Measurements from ENCODE around the gene ALAS2. TPM values are rescaled to one million over a fixed set of nuclear protein-coding genes. Genes with fewer than 3 reads are reported as not detected.

Gene ALAS2
- total and polyA plus RNA-seq, 2 of the 8 experiments (the other 6 are each of a cell fraction or from before 2014, with no cell fraction given), result 0.27 to 0.32 TPM

- FAIRE-seq (no peak), DNase-seq (ENCODE audit: low read depth in 1 of 2, low spot score in 2 of 2) (no peak)
- Histone ChIP-seq H3K23ac (ENCODE audit: insufficient read length) (no peak overlapping the region), H2BK120ac (replicated peaks; ENCODE audit: low read depth, low read length) (no peak overlapping the region), H2BK20ac (ENCODE audit: low read length) (no peak overlapping the region), H4K8ac (ENCODE audit: extremely low read depth, insufficient read depth, low read length) (no peak overlapping the region), H3K4me2 (ENCODE audit: insufficient read depth in 1 of 2, low read depth in 2 of 2, low read length in 2 of 2) (no peak overlapping the region), H2AK5ac (ENCODE audit: low read depth, low read length) (no peak overlapping the region), H3K14ac (ENCODE audit: insufficient read length) (no peak overlapping the region), H3K4me3 (ENCODE audit: extremely low read depth in 1 of 4, insufficient read depth in 2 of 4, low read depth in 3 of 4, low read length in 4 of 4) (no peak overlapping the region), H3K27ac (ENCODE audit: low read depth, low read length) (no peak overlapping the region), H4K5ac (ENCODE audit: insufficient read length, low read depth, low read length) (no peak overlapping the region), H2BK15ac (ENCODE audit: low read length) (no peak overlapping the region), H3K79me2 (ENCODE audit: control insufficient read depth in 1 of 2, insufficient read depth in 2 of 2, low read length in 2 of 2) (no peaks in the 10 kb centered on the region), H2BK12ac (ENCODE audit: low read depth, low read length) (no peak overlapping the region), H4K91ac (replicated peaks; ENCODE audit: insufficient read length, low read length) (no peak overlapping the region), H2AFZ (ENCODE audit: low read length) (no peak overlapping the region), H3K9ac (replicated peaks in 1 of 4; ENCODE audit: extremely low read depth in 1 of 4, low read depth in 3 of 4, low read length in 3 of 4) (no peak overlapping the region), H3K4me1 (replicated peaks in 1 of 4; ENCODE audit: control insufficient read depth in 3 of 4, insufficient read depth in 4 of 4, low read length in 3 of 4) (no peaks in the 10 kb centered on the region), H3K56ac (replicated peaks; ENCODE audit: insufficient read length, low read depth, low read length) (no peak overlapping the region), H3K9me3 (ENCODE audit: insufficient read depth in 2 of 2, low read depth in 1 of 2, low read length in 1 of 2) (peaks cover 0 to 7% of the 10 kb centered on the region in 2 experiments; a peak in 2 of 4 replicates), H4K20me1 (replicated peaks in 1 of 2; ENCODE audit: control insufficient read depth in 1 of 2, insufficient read depth in 2 of 2, low read length in 2 of 2) (no peaks in the 10 kb centered on the region), H3K23me2 (ENCODE audit: low read depth, low read length) (no peaks in the 10 kb centered on the region), H3K79me1 (ENCODE audit: low read depth, low read length) (no peaks in the 10 kb centered on the region), H3K18ac (ENCODE audit: extremely low read depth, low read length) (no peak overlapping the region), H3K4ac (replicated peaks; ENCODE audit: insufficient read length, low read depth, low read length) (no peak overlapping the region), H3K36me3 (ENCODE audit: control insufficient read depth in 2 of 4, insufficient read depth in 4 of 4, low read length in 3 of 4) (no peaks in the 10 kb centered on the region), H2BK5ac (ENCODE audit: low read depth, low read length) (no peak overlapping the region), H3K27me3 (replicated peaks in 1 of 4; ENCODE audit: control insufficient read depth in 3 of 4, extremely low read depth in 1 of 4, insufficient read depth in 3 of 4, low read length in 3 of 4) (no peaks in the 10 kb centered on the region)
- 59% methylated on average over 5 of the region's 7 CpGs; no CpG with 5 or more reads in 1 of the 2 experiments for WGBS, 2 experiments (ENCODE audit: extremely low coverage in 1 of 2, insufficient coverage in 1 of 2, insufficient read length in 1 of 2, insufficient replicate concordance in 2 of 2, low coverage in 1 of 2, low lambda C conversion rate in 2 of 2, missing lambda C conversion rate in 1 of 2)
- CTCF ChIA-PET (ENCODE audit: partially characterized antibody), result interaction anchor here (1.0 kb wide), 1 partner anchor 504 kb away, joined by 3 read pairs; no protein-coding TSS in a partner anchor
- POLR2A ChIA-PET (ENCODE audit: partially characterized antibody), result no interaction called here
- TF ChIP-seq FOSL1 (IDR thresholded peaks at IDR 0.05; ENCODE audit: insufficient read depth, low read depth, low read length) (no peak), JUND (IDR thresholded peaks at IDR 0.05; ENCODE audit: low read length) (no peak), ZNF274 (IDR thresholded peaks at IDR 0.05; ENCODE audit: borderline replicate concordance, extremely low read depth, low read length) (no peak)
These were observed 26.3 kb upstream of the ALAS2 start for GRCh38 chrX:55056820-55057674.
